ENCODE data around the gene ADARB2.

Gene ADARB2

GRCh38 chr10:1214882-1215540, 522.3 kb downstream of the ADARB2 start:
- no peak for DNase-seq (ENCODE audit: insufficient read length, low spot score)
- no peak for FAIRE-seq
- TF ChIP-seq SPI1 (IDR thresholded peaks at IDR 0.05; ENCODE audit: low read depth, low read length) (no peak), PAX5 (IDR thresholded peaks at IDR 0.05; ENCODE audit: insufficient read depth, low read length, severe bottlenecking) (no peak), TAF1 (IDR thresholded peaks at IDR 0.05; ENCODE audit: low read depth, low read length) (no peak), POU2F2 (IDR thresholded peaks at IDR 0.05; ENCODE audit: low read depth, low read length) (no peak), POLR2AphosphoS5 (IDR thresholded peaks at IDR 0.05; ENCODE audit: low read depth, low read length) (no peak), POLR2A (IDR thresholded peaks at IDR 0.05; ENCODE audit: low read depth, low read length) (no peak)

GRCh38 chr10:1214071-1214675, 523.2 kb downstream of the ADARB2 start:
- DNase-seq (ENCODE audit: insufficient read length, low spot score) (no peak), FAIRE-seq (no peak)
- TF ChIP-seq POLR2AphosphoS5 (IDR thresholded peaks at IDR 0.05; ENCODE audit: low read depth, low read length) = no peak
- TF ChIP-seq SPI1 (IDR thresholded peaks at IDR 0.05; ENCODE audit: low read depth, low read length) = no peak
- no peak for TF ChIP-seq POLR2A (IDR thresholded peaks at IDR 0.05; ENCODE audit: low read depth, low read length)
- no peak for TF ChIP-seq TAF1 (IDR thresholded peaks at IDR 0.05; ENCODE audit: low read depth, low read length)
- no peak for TF ChIP-seq PAX5 (IDR thresholded peaks at IDR 0.05; ENCODE audit: insufficient read depth, low read length, severe bottlenecking)
- TF ChIP-seq POU2F2 (IDR thresholded peaks at IDR 0.05; ENCODE audit: low read depth, low read length) = no peak

GRCh38 chr10:1213252-1214070, 523.9 kb downstream of the ADARB2 start:
- DNase-seq (ENCODE audit: insufficient read length, low spot score) = no peak
- FAIRE-seq = no peak
- TF ChIP-seq POLR2A (IDR thresholded peaks at IDR 0.05; ENCODE audit: low read depth, low read length) = no peak
- TF ChIP-seq TAF1 (IDR thresholded peaks at IDR 0.05; ENCODE audit: low read depth, low read length) = no peak
- no peak for TF ChIP-seq PAX5 (IDR thresholded peaks at IDR 0.05; ENCODE audit: insufficient read depth, low read length, severe bottlenecking)
- TF ChIP-seq POU2F2 (IDR thresholded peaks at IDR 0.05; ENCODE audit: low read depth, low read length) = no peak
- TF ChIP-seq POLR2AphosphoS5 (IDR thresholded peaks at IDR 0.05; ENCODE audit: low read depth, low read length) = no peak
- no peak for TF ChIP-seq SPI1 (IDR thresholded peaks at IDR 0.05; ENCODE audit: low read depth, low read length)

- DNase-seq (ENCODE audit: insufficient read length, low spot score) = no peak
- TF ChIP-seq SPI1 (IDR thresholded peaks at IDR 0.05; ENCODE audit: low read depth, low read length) (no peak), POU2F2 (IDR thresholded peaks at IDR 0.05; ENCODE audit: low read depth, low read length) (no peak), POLR2AphosphoS5 (IDR thresholded peaks at IDR 0.05; ENCODE audit: low read depth, low read length) (no peak), TAF1 (IDR thresholded peaks at IDR 0.05; ENCODE audit: low read depth, low read length) (no peak), POLR2A (IDR thresholded peaks at IDR 0.05; ENCODE audit: low read depth, low read length) (no peak)
- no peak for FAIRE-seq
These were observed 524.7 kb downstream of the ADARB2 start for GRCh38 chr10:1212571-1213141.

GRCh38 chr10:1211844-1212570, 525.3 kb downstream of the ADARB2 start:
- TF ChIP-seq POLR2AphosphoS5 (IDR thresholded peaks at IDR 0.05; ENCODE audit: low read depth, low read length) (no peak), PAX5 (IDR thresholded peaks at IDR 0.05; ENCODE audit: insufficient read depth, low read length, severe bottlenecking) (no peak), POU2F2 (IDR thresholded peaks at IDR 0.05; ENCODE audit: low read depth, low read length) (no peak), SPI1 (IDR thresholded peaks at IDR 0.05; ENCODE audit: low read depth, low read length) (no peak), TAF1 (IDR thresholded peaks at IDR 0.05; ENCODE audit: low read depth, low read length) (no peak), POLR2A (IDR thresholded peaks at IDR 0.05; ENCODE audit: low read depth, low read length) (no peak)
- DNase-seq (ENCODE audit: insufficient read length, low spot score) = no peak
- no peak for FAIRE-seq

GRCh38 chr10:1210667-1211066, 526.7 kb downstream of the ADARB2 start:
- FAIRE-seq = no peak
- TF ChIP-seq POLR2A (IDR thresholded peaks at IDR 0.05; ENCODE audit: low read depth, low read length) (no peak), SPI1 (IDR thresholded peaks at IDR 0.05; ENCODE audit: low read depth, low read length) (no peak), POLR2AphosphoS5 (IDR thresholded peaks at IDR 0.05; ENCODE audit: low read depth, low read length) (no peak), POU2F2 (IDR thresholded peaks at IDR 0.05; ENCODE audit: low read depth, low read length) (no peak), PAX5 (IDR thresholded peaks at IDR 0.05; ENCODE audit: insufficient read depth, low read length, severe bottlenecking) (no peak), TAF1 (IDR thresholded peaks at IDR 0.05; ENCODE audit: low read depth, low read length) (no peak)

GRCh38 chr10:1209355-1209979, 527.9 kb downstream of the ADARB2 start:
- DNase-seq (ENCODE audit: insufficient read length, low spot score) (no peak), FAIRE-seq (peak; percentile 13)
- TF ChIP-seq POLR2AphosphoS5 (IDR thresholded peaks at IDR 0.05; ENCODE audit: low read depth, low read length) (no peak), POLR2A (IDR thresholded peaks at IDR 0.05; ENCODE audit: low read depth, low read length) (no peak), TAF1 (IDR thresholded peaks at IDR 0.05; ENCODE audit: low read depth, low read length) (no peak), POU2F2 (IDR thresholded peaks at IDR 0.05; ENCODE audit: low read depth, low read length) (no peak)

More at GRCh38 chr10:1210667-1211066, 526.7 kb downstream of the ADARB2 start:
- DNase-seq (ENCODE audit: insufficient read length, low spot score) = no peak
